A673 (cell line): ENCODE measurements around the gene SSUH2. TPM values are rescaled to one million over a fixed set of nuclear protein-coding genes. Genes with fewer than 3 reads are reported as not detected.

Source experiments
- BruUV-seq: library from RNA; stranded (reverse); fragments of 400-500 nt; replicated peaks from 2 replicates; lab custom pipeline; 2021; lab: Mats Ljungman, UMichigan
- CTCF ChIA-PET: fragments of 300-600 bp; sonication (Branson Sonifier 250); formaldehyde crosslinking; loops from one replicate; lab custom pipeline; 2022; ENCODE audit warnings: antibody characterized with exemption; lab: Charles Lee
- POLR2A ChIA-PET: fragments of 300-600 bp; sonication (Branson Sonifier 250); formaldehyde crosslinking; loops from one replicate; lab custom pipeline; 2022; ENCODE audit warnings: antibody characterized with exemption; ENCODE audit not compliant: low non-redundant PET; lab: Charles Lee
- DNase-seq: peaks from one replicate; pipeline ENCODE4 v3.0.0-alpha.2; 2015; ENCODE audit warnings: low spot score
- H3K27ac ChIP-seq: fragments of 200-600 bp; sonication (generic); 2 replicates; pipeline ENCODE4 v1.5.1; 2016; ENCODE audit warnings: mixed run types, low read depth, mild to moderate bottlenecking, mixed read lengths, antibody characterized with exemption, low read length; ENCODE audit not compliant: poor library complexity, severe bottlenecking
- H3K27me3 ChIP-seq: fragments of 200-600 bp; sonication (generic); replicated peaks from 2 replicates; pipeline ENCODE4 v1.6.1; 2017; ENCODE audit warnings: mixed run types, low read depth, mild to moderate bottlenecking, mixed read lengths, antibody characterized with exemption, low read length; ENCODE audit not compliant: insufficient read depth, poor library complexity
- H3K36me3 ChIP-seq: fragments of 200-600 bp; sonication (generic); 2 replicates; pipeline ENCODE4 v1.6.1; 2016; ENCODE audit warnings: mixed run types, mild to moderate bottlenecking, mixed read lengths, antibody characterized with exemption, low read length; ENCODE audit not compliant: insufficient read depth, poor library complexity, severe bottlenecking
- H3K4me1 ChIP-seq: fragments of 200-600 bp; sonication (generic); 2 replicates; pipeline ENCODE4 v1.6.1; 2017; ENCODE audit warnings: mixed run types, mild to moderate bottlenecking, mixed read lengths, antibody characterized with exemption, low read length; ENCODE audit not compliant: insufficient read depth, poor library complexity, severe bottlenecking
- H3K4me3 ChIP-seq: fragments of 200-600 bp; sonication (generic); 2 replicates; pipeline ENCODE4 v1.5.1; 2016; ENCODE audit warnings: low read depth, mixed run types, mild to moderate bottlenecking, mixed read lengths, low read length; ENCODE audit not compliant: poor library complexity, severe bottlenecking
- H3K9me3 ChIP-seq: fragments of 200-600 bp; sonication (generic); 2 replicates; pipeline ENCODE4 v1.6.1; 2016; ENCODE audit warnings: mixed run types, low read depth, mild to moderate bottlenecking, mixed read lengths, antibody characterized with exemption, low read length; ENCODE audit not compliant: poor library complexity, severe bottlenecking
- EZH2 ChIP-seq: fragments of 200-600 bp; sonication (generic); IDR thresholded peaks from 2 replicates; pipeline ENCODE4 v1.6.1; 2017; ENCODE audit warnings: borderline replicate concordance, low read depth, mild to moderate bottlenecking, mixed read lengths, antibody characterized with exemption, low read length; ENCODE audit not compliant: poor library complexity, severe bottlenecking
- intact Hi-C: fragments of 100-400 bp; cut with micrococcal nuclease; formaldehyde crosslinking; loops from one replicate; pipeline ENCODE4 v1.10.0; 2022; ENCODE audit not compliant: unreplicated experiment
- total RNA-seq: library from RNA; stranded (reverse); gene quantifications from 2 replicates; pipeline ENCODE4 v1.2.3, GENCODE V29; 2021
- TF ChIP-seq, protein P1 (sequence below): fragments of 300-800, 200-600 bp; sonication (generic); conservative IDR thresholded peaks from 2 replicates; pipeline ENCODE4 v1.5.1; 2017; ENCODE audit warnings: low read depth, mild to moderate bottlenecking, antibody characterized with exemption, low read length, moderate library complexity, mixed read lengths

SSUH2 gene
- total RNA-seq, 1 experiment from 2014 or later: 3.6 TPM

DNA sequence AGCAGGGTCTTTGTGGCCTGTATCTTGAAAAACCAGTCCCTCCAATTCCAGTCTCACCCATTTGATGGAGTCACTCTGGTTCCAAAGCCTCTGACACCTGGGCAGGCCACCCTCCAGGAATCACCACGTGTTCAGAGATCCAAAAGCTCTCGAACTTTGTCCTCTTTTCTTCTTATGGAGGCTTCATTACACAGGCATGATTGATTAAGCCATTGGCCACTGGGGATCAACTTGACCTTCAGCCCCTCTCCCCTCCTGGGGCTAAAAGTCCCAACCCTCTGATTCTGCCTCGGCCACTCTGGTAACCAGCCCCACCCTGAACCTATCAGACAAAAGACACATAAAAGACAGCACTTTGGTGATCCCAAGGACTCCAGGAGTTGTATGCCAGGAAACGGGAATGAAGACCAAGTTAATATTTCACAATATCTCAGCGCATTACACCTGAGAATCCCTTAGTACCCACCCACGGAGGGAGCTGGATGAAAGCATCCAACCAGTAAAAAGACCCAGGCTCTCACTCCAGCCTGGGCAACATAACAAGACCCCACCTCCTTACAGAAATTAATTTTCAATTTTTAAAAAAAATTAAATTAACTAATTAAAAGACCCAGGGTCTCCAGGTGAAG is 23.0 kb upstream of the SSUH2 start:
- Histone ChIP-seq H3K27me3 (no peaks in the 10 kb centered on the region), H3K4me3 (no peak overlapping the region), H3K27ac (no peak overlapping the region), H3K9me3 (no peaks in the 10 kb centered on the region), H3K36me3 (no peaks in the 10 kb centered on the region), H3K4me1 (no peaks in the 10 kb centered on the region)
- TF ChIP-seq, protein P1, sequence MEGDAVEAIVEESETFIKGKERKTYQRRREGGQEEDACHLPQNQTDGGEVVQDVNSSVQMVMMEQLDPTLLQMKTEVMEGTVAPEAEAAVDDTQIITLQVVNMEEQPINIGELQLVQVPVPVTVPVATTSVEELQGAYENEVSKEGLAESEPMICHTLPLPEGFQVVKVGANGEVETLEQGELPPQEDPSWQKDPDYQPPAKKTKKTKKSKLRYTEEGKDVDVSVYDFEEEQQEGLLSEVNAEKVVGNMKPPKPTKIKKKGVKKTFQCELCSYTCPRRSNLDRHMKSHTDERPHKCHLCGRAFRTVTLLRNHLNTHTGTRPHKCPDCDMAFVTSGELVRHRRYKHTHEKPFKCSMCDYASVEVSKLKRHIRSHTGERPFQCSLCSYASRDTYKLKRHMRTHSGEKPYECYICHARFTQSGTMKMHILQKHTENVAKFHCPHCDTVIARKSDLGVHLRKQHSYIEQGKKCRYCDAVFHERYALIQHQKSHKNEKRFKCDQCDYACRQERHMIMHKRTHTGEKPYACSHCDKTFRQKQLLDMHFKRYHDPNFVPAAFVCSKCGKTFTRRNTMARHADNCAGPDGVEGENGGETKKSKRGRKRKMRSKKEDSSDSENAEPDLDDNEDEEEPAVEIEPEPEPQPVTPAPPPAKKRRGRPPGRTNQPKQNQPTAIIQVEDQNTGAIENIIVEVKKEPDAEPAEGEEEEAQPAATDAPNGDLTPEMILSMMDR: no peak
- TF ChIP-seq EZH2: no peak
- CTCF ChIA-PET: no interaction called here
- intact Hi-C loops: no loop called here
- no TSS peak for BruUV-seq
- no peak for DNase-seq
- POLR2A ChIA-PET: no interaction called here

DNA sequence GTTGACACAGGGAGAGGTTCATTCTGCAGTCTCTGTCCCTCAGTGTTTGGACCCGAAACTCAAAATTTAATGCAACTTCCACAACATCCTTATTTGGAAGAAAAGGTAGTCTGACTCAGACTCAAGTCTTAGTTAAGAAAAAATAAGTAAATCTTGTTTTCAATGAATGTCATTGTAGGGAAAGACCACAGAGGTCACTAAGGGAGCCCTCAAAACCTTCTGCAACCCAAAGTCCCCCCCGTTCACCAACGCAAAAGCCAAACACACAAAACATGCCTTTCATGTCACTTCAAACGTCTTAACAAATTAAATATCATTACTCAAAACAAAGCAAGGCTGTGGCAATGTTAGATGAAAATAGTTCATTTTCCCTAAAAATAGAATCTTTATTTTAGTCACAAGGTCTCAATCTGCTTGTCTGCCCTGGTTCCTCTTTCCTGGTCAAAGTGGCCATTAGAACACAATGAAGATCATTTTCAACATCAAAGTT is 20.9 kb upstream of the SSUH2 start:
- intact Hi-C loops: no loop called here
- POLR2A ChIA-PET: no interaction called here
- H3K4me1 ChIP-seq: no peaks in the 10 kb centered on the region
- no peaks in the 10 kb centered on the region for H3K36me3 ChIP-seq
- CTCF ChIA-PET: interaction anchor here (1.2 kb wide), 1 partner anchor 107 kb away, joined by 3 read pairs; no protein-coding TSS in a partner anchor
- no peak for TF ChIP-seq EZH2
- TF ChIP-seq, protein P1: no peak
- no peak overlapping the region for H3K27ac ChIP-seq
- no peaks in the 10 kb centered on the region for H3K9me3 ChIP-seq
- H3K4me3 ChIP-seq: no peak overlapping the region
- no TSS peak for BruUV-seq
- no peak for DNase-seq
- no peaks in the 10 kb centered on the region for H3K27me3 ChIP-seq

DNA sequence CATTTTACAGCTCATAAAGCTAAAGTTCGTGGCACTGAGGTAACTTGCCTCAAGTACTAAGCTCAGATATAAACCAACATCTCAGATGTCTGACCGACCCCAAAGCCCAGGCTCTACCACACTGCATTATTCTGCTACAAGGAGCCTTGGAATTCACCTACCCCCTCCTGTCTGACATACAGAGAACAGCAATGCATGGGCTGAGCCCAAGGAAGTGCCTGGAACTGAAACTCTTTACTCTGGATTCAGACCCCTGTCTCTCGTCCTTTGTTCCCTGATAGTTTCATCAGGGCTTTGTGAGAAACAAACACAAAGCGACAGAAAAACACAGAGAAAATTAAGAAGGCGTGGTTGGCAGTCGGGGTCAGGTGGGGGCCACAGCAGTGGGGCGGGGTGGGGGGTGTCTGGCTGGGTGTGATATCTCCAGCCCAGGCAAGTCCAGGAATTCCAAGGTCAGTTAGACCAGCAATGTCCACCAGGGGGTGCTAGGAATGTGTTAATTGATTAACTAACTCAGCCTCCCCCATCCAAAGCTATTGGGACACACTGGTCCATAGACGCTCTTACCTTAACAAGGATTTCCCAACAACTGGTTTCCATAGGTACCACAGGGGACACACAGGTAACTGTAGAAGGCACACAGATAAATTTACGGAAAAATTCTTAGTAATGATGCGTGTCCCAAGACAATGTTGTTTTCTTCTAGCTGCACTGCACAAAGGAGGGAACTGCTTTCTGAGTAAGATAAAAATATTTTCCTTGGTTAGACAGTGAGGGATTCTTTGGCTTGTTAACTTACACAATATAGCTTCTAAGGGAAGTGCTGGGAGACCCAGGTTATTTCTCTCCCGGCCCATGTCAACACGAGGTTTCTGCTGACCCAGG is 18.8 kb upstream of the SSUH2 start:
- Histone ChIP-seq H3K4me1 (no peaks in the 10 kb centered on the region), H3K27me3 (no peaks in the 10 kb centered on the region), H3K27ac (no peak overlapping the region), H3K9me3 (no peaks in the 10 kb centered on the region), H3K4me3 (no peak overlapping the region), H3K36me3 (no peaks in the 10 kb centered on the region)
- BruUV-seq: no TSS peak
- ChIA-PET POLR2A (no interaction called here), CTCF (interaction anchor here (0.6 to 1.2 kb wide), 3 partner anchors 50 to 552 kb away, joined by 3 read pairs; no protein-coding TSS in a partner anchor)
- TF ChIP-seq EZH2: no peak
- TF ChIP-seq, protein P1: peak; percentile 63
- intact Hi-C loops: loop anchor here (5.0 kb wide), 1 partner anchor 639 kb away; no protein-coding TSS in a partner anchor
- peak; percentile 72 for DNase-seq
